GM23338 (cell line): ENCODE results near the gene DCUN1D2. TPM values are rescaled to one million over a fixed set of nuclear protein-coding genes. Genes with fewer than 3 reads are reported as not detected.
"Not testable (repeated sequence)": the region's sequence is repeated elsewhere in the genome, so short reads cannot be mapped to it uniquely, and the experiment has no call there.

Experiments
- ATAC-seq: fragments of 200-7000 bp; cut with Tn5 transposase; 3 replicates; pipeline ENCODE4 v1.9.1; 2020
- DNase-seq: peaks from one replicate; pipeline ENCODE4 v3.0.0-alpha.2; 2015; ENCODE audit warnings: low spot score
- H2AFZ ChIP-seq: fragments of 200-600 bp; sonication (generic); 2 replicates; pipeline ENCODE4 v1.8.0; 2016; ENCODE audit warnings: antibody characterized with exemption, mild to moderate bottlenecking, moderate library complexity
- H3F3A ChIP-seq: fragments of 200-600 bp; sonication (generic); replicated peaks from 2 replicates; pipeline ENCODE4 v1.8.0; 2017; ENCODE audit warnings: antibody characterized with exemption, mixed run types, low read depth
- H3K27ac ChIP-seq: fragments of 200-600 bp; sonication (generic); 2 replicates; pipeline ENCODE4 v1.6.1; 2016; ENCODE audit warnings: low read depth
- H3K27me3 ChIP-seq: fragments of 200-600 bp; sonication (generic); 2 replicates; pipeline ENCODE4 v1.8.0; 2016; ENCODE audit warnings: mild to moderate bottlenecking, mixed run types, moderate library complexity; ENCODE audit not compliant: insufficient read depth
- H3K36me3 ChIP-seq: fragments of 200-600 bp; sonication (generic); 2 replicates; pipeline ENCODE4 v1.8.0; 2016; ENCODE audit warnings: mild to moderate bottlenecking; ENCODE audit not compliant: insufficient read depth
- H3K4me1 ChIP-seq: fragments of 200-600 bp; sonication (generic); 2 replicates; pipeline ENCODE4 v1.8.0; 2016; ENCODE audit warnings: mild to moderate bottlenecking, moderate library complexity; ENCODE audit not compliant: insufficient read depth
- H3K4me2 ChIP-seq: fragments of 200-600 bp; sonication (generic); 2 replicates; pipeline ENCODE4 v1.7.1; 2017; ENCODE audit warnings: mixed run types
- H3K4me3 ChIP-seq: fragments of 200-600 bp; sonication (generic); 2 replicates; pipeline ENCODE4 v1.6.1; 2016; ENCODE audit warnings: mixed run types
- H3K79me2 ChIP-seq: fragments of 200-600 bp; sonication (generic); replicated peaks from 2 replicates; pipeline ENCODE4 v1.8.0; 2017; ENCODE audit warnings: mild to moderate bottlenecking; ENCODE audit not compliant: insufficient read depth
- H3K9me2 ChIP-seq: fragments of 200-600 bp; sonication (generic); 2 replicates; pipeline ENCODE4 v1.8.0; 2017; ENCODE audit not compliant: insufficient read depth
- H4K20me1 ChIP-seq: fragments of 200-600 bp; sonication (generic); replicated peaks from 2 replicates; pipeline ENCODE4 v1.8.0; 2017; ENCODE audit warnings: mild to moderate bottlenecking; ENCODE audit not compliant: insufficient read depth
- H3K27ac Mint-ChIP-seq: 2 replicates; pipeline ENCODE4 v1.8.0; 2020; ENCODE audit warnings: inconsistent platforms, mild to moderate bottlenecking, moderate library complexity, mixed read lengths
- H3K27me3 Mint-ChIP-seq: 3 replicates; pipeline ENCODE4 v1.8.0; 2022; ENCODE audit warnings: low read depth, mild to moderate bottlenecking, moderate library complexity, mixed read lengths, inconsistent platforms; ENCODE audit not compliant: insufficient read depth, poor library complexity
- H3K36me3 Mint-ChIP-seq: 3 replicates; pipeline ENCODE4 v1.8.0; 2021; ENCODE audit warnings: low read depth, mild to moderate bottlenecking, inconsistent platforms, moderate library complexity, mixed read lengths
- H3K4me1 Mint-ChIP-seq: 3 replicates; pipeline ENCODE4 v1.8.0; 2020; ENCODE audit warnings: mild to moderate bottlenecking, inconsistent platforms, mixed read lengths
- H3K4me3 Mint-ChIP-seq: 3 replicates; pipeline ENCODE4 v1.8.0; 2021; ENCODE audit warnings: moderate library complexity, mild to moderate bottlenecking, inconsistent platforms, mixed read lengths
- H3K9me3 Mint-ChIP-seq: 3 replicates; pipeline ENCODE4 v1.8.0; 2020; ENCODE audit warnings: moderate library complexity, mild to moderate bottlenecking, inconsistent platforms, mixed read lengths
- CREB1 ChIP-seq: fragments of 250-450 bp; sonication (Bioruptor Pico); IDR thresholded peaks from 2 replicates; pipeline ENCODE4 v1.5.0; 2020; ENCODE audit warnings: low read depth, mild to moderate bottlenecking, moderate library complexity
- CTCF ChIP-seq, 2 experiments: fragments of 200-600 bp in 1 of 2; sonication (generic) in 1 of 2; conservative IDR thresholded peaks; 2 replicates each; pipeline versions ENCODE4 v1.5.1 to v1.6.1; 2016 to 2017; ENCODE audit warnings: antibody characterized with exemption in 2 of 2, low read depth in 2 of 2, mild to moderate bottlenecking in 2 of 2, moderate library complexity in 1 of 2
- EZH2phosphoT487 ChIP-seq: fragments of 200-600 bp; sonication (generic); IDR thresholded peaks from one replicate; pipeline ENCODE4 v1.8.1; 2018; ENCODE audit warnings: antibody characterized with exemption; ENCODE audit not compliant: unreplicated experiment
- NANOG ChIP-seq: IDR thresholded peaks from 2 replicates; pipeline ENCODE4 v1.6.1; 2016; ENCODE audit warnings: antibody characterized with exemption, borderline replicate concordance
- STAT1 ChIP-seq: IDR thresholded peaks from one replicate; pipeline ENCODE4 v1.6.1; 2016; ENCODE audit warnings: antibody characterized with exemption; ENCODE audit not compliant: unreplicated experiment
- ZNF114 ChIP-seq: fragments of 250-450 bp; sonication (Bioruptor Pico); IDR thresholded peaks from 2 replicates; pipeline ENCODE4 v1.5.0; 2020; ENCODE audit warnings: mild to moderate bottlenecking, moderate library complexity
- ZNF331 ChIP-seq: fragments of 250-450 bp; sonication (Bioruptor Pico); IDR thresholded peaks from 2 replicates; pipeline ENCODE4 v1.5.0; 2020; ENCODE audit warnings: low read depth, mild to moderate bottlenecking, moderate library complexity
- ZNF462 ChIP-seq: fragments of 250-450 bp; sonication (Bioruptor Pico); IDR thresholded peaks from 2 replicates; pipeline ENCODE4 v1.5.0; 2020; ENCODE audit warnings: mild to moderate bottlenecking, moderate library complexity
- polyA plus RNA-seq: library from polyadenylated mRNA; unstranded; fragments of >200 nt; fragmentation: Nextera tagmentation; extraction: Ambion mirVana; gene quantifications from 2 replicates; pipeline ENCODE4 v1.2.1, GENCODE V29; 2016
- total RNA-seq: library from RNA; depleted of rRNA; stranded (reverse); fragments of >200 nt; shearing (Covaris generic); gene quantifications from 2 replicates; pipeline ENCODE4 v1.2.3, GENCODE V29; 2014

Gene DCUN1D2
- total and polyA plus RNA-seq, 2 experiments from 2014 or later, result 12.3 to 38.0 TPM

- Histone ChIP-seq H3K4me3 (no peak overlapping the region), H3F3A (peaks cover 11% of the 10 kb centered on the region; the same call in 1 of the 2 replicates), H2AFZ (no peak overlapping the region), H3K36me3 (peaks cover 34% of the 10 kb centered on the region), H4K20me1 (peaks cover 17% of the 10 kb centered on the region; the same call in 1 of the 2 replicates), H3K27me3 (no peaks in the 10 kb centered on the region), H3K4me1 (peaks cover 12% of the 10 kb centered on the region), H3K79me2 (peaks cover 60% of the 10 kb centered on the region), H3K4me2 (no peak overlapping the region), H3K9me2 (no peaks in the 10 kb centered on the region), H3K27ac (no peak overlapping the region; the same call in 1 of the 2 replicates)
- peaks cover 9% of the 10 kb centered on the region for H3K27me3 Mint-ChIP-seq
- H3K4me3 Mint-ChIP-seq, result no peak overlapping the region
- peaks cover 63% of the 10 kb centered on the region for H3K36me3 Mint-ChIP-seq
- peaks cover 18% of the 10 kb centered on the region for H3K4me1 Mint-ChIP-seq
- no peak for TF ChIP-seq ZNF331 (CRISPR knock-in tag)
- TF ChIP-seq CTCF (conservative IDR thresholded peaks at IDR 0.05; ENCODE audit: low read depth in 2 of 2), result no peak
- no peak for DNase-seq
- no peak overlapping the region for H3K27ac Mint-ChIP-seq
- no peak; the same call in 2 of the 3 replicates for ATAC-seq
- H3K9me3 Mint-ChIP-seq, result no peaks in the 10 kb centered on the region
Measured at GRCh38 chr13:113471844-113472243, 18.7 kb downstream of the DCUN1D2 start.

GRCh38 chr13:113470635-113471163 lies 19.8 kb downstream of the DCUN1D2 start:
- Histone ChIP-seq H3F3A (peaks cover 11% of the 10 kb centered on the region; the same call in 1 of the 2 replicates), H4K20me1 (peaks cover 13% of the 10 kb centered on the region; the same call in 1 of the 2 replicates), H3K36me3 (peaks cover 29% of the 10 kb centered on the region), H3K79me2 (peaks cover 60% of the 10 kb centered on the region), H3K4me1 (peaks cover 12% of the 10 kb centered on the region)
- not testable (repeated sequence) for H3K4me2 ChIP-seq, ATAC-seq, H3K27me3 ChIP-seq, H3K9me2 ChIP-seq, H3K4me3 ChIP-seq, DNase-seq, H3K27me3 Mint-ChIP-seq, H3K27ac Mint-ChIP-seq, H2AFZ ChIP-seq, H3K27ac ChIP-seq, H3K9me3 Mint-ChIP-seq, H3K4me3 Mint-ChIP-seq
- H3K4me1 Mint-ChIP-seq, result peaks cover 18% of the 10 kb centered on the region
- peaks cover 59% of the 10 kb centered on the region for H3K36me3 Mint-ChIP-seq

- DNase-seq (no peak), ATAC-seq (no peak)
- peaks cover 18% of the 10 kb centered on the region for H3K4me1 Mint-ChIP-seq
- Histone ChIP-seq H3K4me1 (peaks cover 12% of the 10 kb centered on the region), H3K9me2 (no peaks in the 10 kb centered on the region), H3K4me2 (no peak overlapping the region), H3K4me3 (no peak overlapping the region), H3K79me2 (peaks cover 59% of the 10 kb centered on the region), H4K20me1 (peaks cover 13% of the 10 kb centered on the region; the same call in 1 of the 2 replicates), H3K27ac (peak overlapping the region; percentile 78), H3F3A (peaks cover 11% of the 10 kb centered on the region; the same call in 1 of the 2 replicates), H3K27me3 (no peaks in the 10 kb centered on the region), H2AFZ (no peak overlapping the region), H3K36me3 (peaks cover 29% of the 10 kb centered on the region)
- H3K4me3 Mint-ChIP-seq, result no peak overlapping the region
- H3K27ac Mint-ChIP-seq, result no peak overlapping the region
- H3K36me3 Mint-ChIP-seq, result peaks cover 55% of the 10 kb centered on the region
- no peaks in the 10 kb centered on the region for H3K9me3 Mint-ChIP-seq
- H3K27me3 Mint-ChIP-seq, result peaks cover 9% of the 10 kb centered on the region
- TF ChIP-seq ZNF462 (CRISPR knock-in tag), result no peak
- no peak for TF ChIP-seq STAT1
- no peak for TF ChIP-seq ZNF331 (CRISPR knock-in tag)
- TF ChIP-seq EZH2phosphoT487, result no peak
- no peak for TF ChIP-seq NANOG
- TF ChIP-seq CREB1 (CRISPR knock-in tag), result no peak
- TF ChIP-seq ZNF114 (CRISPR knock-in tag), result no peak
Measured at GRCh38 chr13:113470073-113470472, 20.4 kb downstream of the DCUN1D2 start.
